GM18502 (cell line): ENCODE measurements around the gene RNF217.
"Not testable (repeated sequence)": the region's sequence is repeated elsewhere in the genome, so short reads cannot be mapped to it uniquely, and the experiment has no call there.

Source experiments
- ATAC-seq: cut with Tn5 transposase; IDR thresholded peaks from one replicate; pipeline ENCODE4 v1.9.1; 2021; ENCODE audit warnings: mild to moderate bottlenecking; ENCODE audit not compliant: unreplicated experiment, poor library complexity

RNF217 gene

DNA sequence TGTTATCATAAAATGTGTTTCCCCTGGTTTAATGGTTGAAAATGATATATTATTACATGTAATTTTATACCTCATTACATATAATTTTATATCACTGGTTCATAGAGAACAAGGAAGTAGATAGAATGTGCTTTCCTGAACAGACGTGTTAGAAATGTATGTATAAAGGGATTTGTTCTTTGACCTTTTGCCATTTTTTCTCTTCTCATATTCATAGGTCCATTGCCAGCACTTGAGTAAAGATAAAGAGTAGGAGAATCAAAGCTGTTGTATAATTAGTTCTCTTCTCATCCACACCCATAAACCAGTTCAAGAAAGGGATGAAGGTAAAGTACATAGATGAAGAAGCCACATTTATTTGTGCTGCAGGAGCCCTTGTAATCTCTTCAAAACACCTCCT lies 46.7 kb downstream of the RNF217 start:
- ATAC-seq = no peak

- ATAC-seq = no peak
Measured at GRCh38 chr6:125009578-125009977, 47.3 kb downstream of the RNF217 start.

DNA sequence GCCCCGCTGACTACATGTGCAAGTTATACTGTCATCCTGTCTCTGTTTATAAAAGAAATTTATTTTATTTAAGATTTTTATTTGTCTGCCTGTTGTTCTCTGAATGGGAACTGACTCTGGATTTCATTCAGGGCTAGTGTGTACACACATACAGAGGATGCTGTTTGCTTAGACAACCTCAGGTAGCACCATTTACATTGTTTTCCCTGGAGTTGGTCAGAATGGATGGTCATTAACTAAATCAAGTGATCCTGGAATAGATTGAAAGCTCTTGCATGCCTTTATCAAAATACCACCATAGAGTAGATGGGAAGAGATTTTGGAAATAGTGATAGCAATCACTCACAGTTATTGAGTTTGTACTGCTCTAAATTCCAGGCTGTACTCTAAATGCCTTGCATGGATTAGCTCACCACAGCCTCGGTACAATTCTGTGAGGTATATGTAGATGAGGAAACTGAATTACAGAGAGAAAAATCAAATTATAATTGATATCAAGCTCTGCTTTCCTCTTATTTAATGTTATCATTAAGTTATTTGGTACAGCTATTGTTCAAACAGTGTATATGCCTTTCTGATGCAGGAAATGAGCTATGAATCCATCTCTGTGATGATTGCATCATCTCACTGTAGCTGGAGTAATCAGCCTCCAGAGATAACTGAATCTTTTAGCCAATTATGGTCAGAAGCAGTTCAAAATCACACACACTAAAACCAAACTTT lies 51.9 kb downstream of the RNF217 start:
- ATAC-seq = no peak

DNA sequence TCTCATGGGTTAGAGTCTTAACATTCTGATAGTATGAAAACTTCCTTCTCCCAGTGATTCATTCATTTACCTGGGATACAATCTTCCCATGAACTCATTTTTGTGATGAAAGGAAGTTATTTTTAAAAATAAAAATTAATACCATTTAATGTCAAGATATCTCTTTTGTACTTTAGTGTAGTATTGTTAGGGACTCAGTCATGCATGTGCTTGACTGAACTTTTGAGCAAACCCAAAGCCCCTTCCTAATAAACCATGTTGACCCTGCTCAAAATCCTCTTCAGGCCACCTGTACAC lies 52.4 kb downstream of the RNF217 start:
- no peak for ATAC-seq

GRCh38 chr6:125015152-125015551 lies 52.9 kb downstream of the RNF217 start:
- no peak for ATAC-seq

- ATAC-seq = no peak
Measured at GRCh38 chr6:125018136-125018535, 55.9 kb downstream of the RNF217 start.

GRCh38 chr6:125019281-125019680 lies 57.0 kb downstream of the RNF217 start:
- no peak for ATAC-seq

DNA sequence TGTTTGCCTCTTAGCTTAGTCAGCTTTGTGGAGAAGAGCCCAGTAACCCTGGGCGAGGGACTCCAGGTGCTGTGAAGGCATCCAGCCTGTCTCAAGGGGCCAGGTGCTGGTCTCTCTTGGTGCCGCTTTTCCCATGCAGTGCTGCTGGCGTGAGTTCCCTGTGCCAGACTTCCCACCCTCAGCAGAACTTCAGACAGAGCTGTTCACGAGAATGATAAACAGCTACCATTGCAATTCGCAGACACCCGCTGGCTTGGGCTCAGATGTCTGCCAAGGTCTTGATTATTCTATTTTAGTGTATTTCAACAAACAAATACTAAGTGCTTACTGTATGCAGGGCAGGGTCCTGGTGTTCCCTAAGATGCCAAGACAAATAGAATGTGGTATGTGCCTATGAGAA lies 57.7 kb downstream of the RNF217 start:
- no peak for ATAC-seq

GRCh38 chr6:125020385-125020784 lies 58.1 kb downstream of the RNF217 start:
- ATAC-seq = no peak

- no peak for ATAC-seq
Measured at GRCh38 chr6:125022391-125022989, 60.3 kb downstream of the RNF217 start.

- ATAC-seq = no peak
Measured at GRCh38 chr6:125025164-125025854, 63.1 kb downstream of the RNF217 start.

GRCh38 chr6:125027287-125027686 lies 65.0 kb downstream of the RNF217 start:
- no peak for ATAC-seq

DNA sequence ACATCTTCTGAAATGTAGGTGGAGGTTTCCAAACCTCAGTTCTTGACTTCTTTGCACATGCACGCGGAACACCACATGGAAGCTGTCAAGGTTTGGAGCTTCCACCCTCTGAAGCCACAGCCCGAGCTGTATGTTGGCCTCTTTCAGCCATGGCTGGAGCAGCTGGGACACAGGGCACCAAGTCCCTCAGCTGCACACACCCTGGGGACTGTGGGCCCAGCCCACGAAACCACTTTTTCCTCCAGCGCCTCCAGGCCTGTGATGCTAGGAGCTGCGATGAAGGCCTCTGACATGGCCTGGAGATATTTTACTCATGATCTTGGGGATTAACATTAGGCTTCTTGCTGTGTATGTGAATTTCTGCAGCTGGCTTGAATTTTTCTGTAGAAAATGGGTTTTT lies 68.7 kb downstream of the RNF217 start:
- no peak for ATAC-seq

DNA sequence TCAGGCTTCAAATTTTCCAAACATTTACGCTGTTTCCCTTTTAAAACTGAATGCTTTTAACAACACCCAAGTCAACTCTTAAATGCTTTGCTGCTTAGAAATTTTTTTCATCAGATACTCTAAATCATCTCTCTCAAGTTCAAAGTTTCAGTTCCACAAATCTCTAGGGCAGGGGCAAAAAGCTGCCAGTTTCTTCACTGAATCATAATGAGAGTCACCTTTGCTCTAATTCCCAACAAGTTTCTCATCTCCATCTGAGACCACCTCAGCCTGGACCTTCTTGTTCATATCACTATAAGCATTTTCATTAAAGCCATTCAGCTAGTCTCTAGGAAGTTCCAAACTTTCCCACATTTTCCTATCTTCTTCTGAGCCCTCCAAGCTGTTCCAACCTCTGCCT lies 69.1 kb downstream of the RNF217 start:
- ATAC-seq = no peak

GRCh38 chr6:125034929-125035328 lies 72.7 kb downstream of the RNF217 start:
- ATAC-seq = not testable (repeated sequence)

GRCh38 chr6:125036486-125036885 lies 74.2 kb downstream of the RNF217 start:
- ATAC-seq = not testable (repeated sequence)

DNA sequence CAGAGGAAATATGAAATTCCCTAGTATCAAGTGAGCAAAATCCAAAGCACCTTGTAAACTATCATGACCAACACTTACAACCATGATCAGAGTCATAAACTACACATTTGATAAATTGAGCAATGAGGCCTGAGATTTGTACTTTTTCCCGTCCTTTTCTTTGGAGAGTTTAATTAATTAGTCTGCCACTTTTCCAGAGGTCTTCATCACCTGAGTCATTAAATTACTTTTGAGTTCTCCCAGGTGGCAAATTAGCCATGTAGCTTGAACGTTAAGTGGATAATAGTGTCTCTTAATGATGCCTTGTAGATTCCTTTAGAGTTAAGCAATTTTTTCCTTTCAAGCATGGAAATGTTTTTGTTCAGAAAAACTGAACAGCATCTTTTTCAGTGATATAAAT lies 75.6 kb downstream of the RNF217 start:
- ATAC-seq = no peak

DNA sequence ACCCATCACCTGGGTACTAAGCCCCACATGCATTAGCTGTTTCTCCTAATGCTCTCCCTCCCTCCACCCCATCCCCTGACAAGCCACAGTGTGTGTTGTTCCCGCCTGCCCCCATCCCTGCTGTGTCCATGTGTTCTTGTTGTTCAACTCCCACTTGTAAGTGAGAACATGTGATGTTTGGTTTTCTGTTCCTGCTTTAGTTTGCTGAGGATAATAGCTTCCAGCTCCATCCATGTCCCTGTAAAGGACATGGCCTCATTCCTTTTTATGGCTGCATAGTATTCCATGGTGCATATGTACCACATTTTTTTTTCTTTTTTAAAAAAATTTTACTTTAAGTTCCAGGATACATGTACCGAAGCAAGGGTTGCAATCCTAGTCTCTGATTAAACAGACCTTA lies 76.7 kb downstream of the RNF217 start:
- ATAC-seq = no peak

DNA sequence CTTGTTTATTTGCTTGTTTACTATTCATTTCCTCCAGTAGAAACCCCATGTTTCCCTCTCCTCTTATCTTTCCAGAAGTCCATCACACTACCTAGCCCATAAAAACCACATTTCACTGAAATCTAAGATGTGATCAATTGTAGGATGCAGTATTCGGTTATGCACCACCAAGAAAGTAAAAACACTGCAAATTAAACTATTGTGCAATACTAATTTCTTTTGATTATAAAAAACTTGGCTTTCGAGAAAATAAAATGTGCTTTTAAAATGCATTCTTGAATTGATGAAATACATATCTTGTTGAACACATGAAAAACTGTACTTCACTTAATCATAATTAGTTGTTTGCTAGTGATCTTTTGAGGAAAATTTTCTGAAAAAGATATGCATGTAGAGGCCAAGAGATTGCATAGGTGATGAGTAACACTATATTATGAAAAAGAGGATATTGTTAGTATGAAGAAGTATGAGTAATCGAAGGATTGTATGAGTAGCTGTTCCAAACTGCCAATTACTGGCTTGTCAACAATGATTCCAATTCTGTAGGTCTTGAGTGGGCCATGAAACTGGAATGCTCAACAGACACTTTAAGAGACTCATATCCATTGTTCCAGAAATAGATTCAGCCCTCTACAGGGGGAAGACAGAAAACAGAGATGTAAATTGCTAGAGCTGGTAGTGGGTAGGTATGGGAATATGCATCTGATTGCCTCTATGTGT lies 79.7 kb downstream of the RNF217 start:
- ATAC-seq = no peak

DNA sequence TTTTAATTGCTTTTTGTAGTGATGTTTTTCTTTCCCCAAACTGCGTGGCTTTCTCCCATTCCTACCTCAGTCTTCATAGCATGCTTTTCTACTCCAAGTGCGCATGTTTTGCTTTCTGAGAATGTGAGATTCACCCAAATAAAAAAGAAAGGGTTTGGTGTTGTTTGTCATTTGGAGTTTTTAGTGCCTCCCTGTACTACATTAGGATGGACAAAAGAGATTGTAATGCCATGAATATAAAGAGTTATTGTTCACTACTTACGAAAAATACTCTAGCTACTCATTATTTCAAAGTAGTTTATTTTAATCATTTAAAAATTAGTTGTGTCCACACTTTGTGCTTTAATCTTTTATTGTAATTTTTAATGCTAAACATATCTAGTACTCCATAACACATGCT lies 81.8 kb downstream of the RNF217 start:
- ATAC-seq = no peak

DNA sequence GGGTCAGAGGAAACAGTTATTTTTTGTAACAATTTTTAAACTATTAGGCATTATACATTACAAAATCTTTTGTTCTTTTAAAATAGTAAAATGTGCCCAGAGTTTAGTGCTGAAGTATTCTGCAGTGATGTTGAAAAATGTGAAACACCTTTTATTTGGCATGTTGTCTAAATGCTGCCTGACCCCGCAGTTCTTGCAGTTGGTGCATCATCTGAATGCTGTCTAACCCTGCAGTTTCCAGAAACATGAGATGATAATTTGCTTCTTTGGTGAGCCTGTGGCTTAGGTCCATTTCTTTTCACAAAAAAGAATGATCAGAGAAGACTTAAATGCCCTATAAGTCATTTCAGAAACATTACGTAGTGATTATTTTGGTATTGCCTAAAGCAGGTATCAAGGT lies 82.4 kb downstream of the RNF217 start:
- ATAC-seq = no peak
